Heart right ventricle (tissue), 16 donors: ENCODE measurements around the gene GGPS1. TPM values are rescaled to one million over a fixed set of nuclear protein-coding genes. Genes with fewer than 3 reads are reported as not detected.

Experiments used
- ATAC-seq, 8 donors: fragments of 200-7000 bp; cut with Tn5 transposase; one replicate each; pipeline ENCODE4 v1.9.1; 2020; ENCODE audit warnings: mild to moderate bottlenecking in 8 of 8, moderate library complexity in 8 of 8, moderate number of reproducible peaks in 1 of 8
- DNase-seq, 2 donors: peaks; one replicate each; pipeline ENCODE4 v3.0.0-alpha.2; 2020
- H3K27ac ChIP-seq, 10 donors: fragments of 200-600 bp; sonication (generic) in 2 of 10; one replicate each; pipeline versions ENCODE4 v1.5.0 to v1.8.0; 2020 to 2022; ENCODE audit warnings: mild to moderate bottlenecking in 3 of 10
- H3K27me3 ChIP-seq, 7 donors: fragments of 200-600 bp; one replicate each; pipeline ENCODE4 v1.8.0; 2021 to 2022; ENCODE audit warnings: mild to moderate bottlenecking in 2 of 7
- H3K36me3 ChIP-seq, 9 donors: fragments of 200-600 bp; sonication (generic) in 1 of 9; one replicate each; pipeline versions ENCODE4 v1.5.0 to v1.8.0; 2020 to 2022; ENCODE audit warnings: mild to moderate bottlenecking in 2 of 9
- H3K4me1 ChIP-seq, 9 donors: fragments of 200-600 bp; sonication (generic) in 1 of 9; one replicate each; pipeline versions ENCODE4 v1.5.0 to v1.8.0; 2020 to 2022; ENCODE audit warnings: mild to moderate bottlenecking in 4 of 9
- H3K4me3 ChIP-seq, 10 donors: fragments of 200-600 bp; sonication (generic) in 2 of 10; one replicate each; pipeline versions ENCODE4 v1.5.0 to v1.8.0; 2020 to 2022; ENCODE audit warnings: mild to moderate bottlenecking in 7 of 10, moderate library complexity in 2 of 10
- H3K9me3 ChIP-seq, 11 donors: fragments of 200-600 bp in 10 of 11; sonication (generic) in 2 of 11; one replicate each; pipeline versions ENCODE4 v1.5.0 to v1.8.0; 2013 to 2022; ENCODE audit warnings: mild to moderate bottlenecking in 2 of 11, control low read depth in 1 of 11, moderate library complexity in 1 of 11
- CTCF ChIP-seq, 9 donors: fragments of 200-600 bp; sonication (generic) in 2 of 9; IDR thresholded peaks; one replicate each; pipeline versions ENCODE4 v1.5.0 to v1.8.0; 2021 to 2022; ENCODE audit warnings: antibody characterized with exemption in 9 of 9, mild to moderate bottlenecking in 5 of 9, moderate library complexity in 1 of 9
- WGBS, 2 donors: extraction: QIAGEN DNeasy Blood & Tissue Kit; methylation state at CpG; one replicate each; pipeline ENCODE4 v1.1.7; 2013; ENCODE audit warnings: inconsistent platforms in 1 of 2; 5-methylcytosine and 5-hydroxymethylcytosine counted together
- intact Hi-C, 10 donors: fragments of 100-400 bp; cut with DNase I; formaldehyde crosslinking; loops; one replicate each; pipeline versions ENCODE4 v1.11.1 to v1.14.2; 2022
- polyA plus RNA-seq, 2 donors: library from polyadenylated mRNA; stranded (reverse); fragments of 200-250 nt; gene quantifications; one replicate each; pipeline ENCODE4 v1.2.3, GENCODE V29; 2013
- total RNA-seq, 10 donors: library from RNA; stranded (reverse); fragmentation: NEBNext Ultra II Directional in 3 of 10; extraction: Animal tissue kit (Norgen Biotek cat#: 25700) in 3 of 10; gene quantifications; one replicate each; pipeline versions ENCODE4 v1.2.1 to v1.2.4, GENCODE V29; 2021 to 2023
- donor health status: Arrhythmogenic right ventricular cardiomyopathy.
- donor health status: ischemic (EF 13 %, LVEDD 7.1; RV severe dilation, severe dysfunction).
- donor health status: healthy with polysubstance abuse.
- donor health status: DM: no; HTN: yes; CAD: no.
- donor health status: DM: no; HTN: no; CAD: no.
- donor health status: ischemic (EF 25% LVEDD 6.9; RV normal size, moderate dysfunction).
- donor health status: ischemic (EF 25% LVEDD 5.7; RV mildly dilated, moderate dysfunction).
- donor health status: healthy.
- donor health status: DM: yes; HTN: yes; CAD: no.
- donor health status: Ischemic cardiomyopathy.
- donor health status: ischemic (EF 35%, LVEDD 5.7; RV mildly dilated, moderate dysfunction).
- donor health status: nonischemic (EF 11% LVEDD 7.7; RV severe dilation, severe dysfunction).
- donor health status: DM: yes; HTN: yes; CAD: no.
- donor health status: PGD.
- donor health status: ischemic (EF 29% LVEDD 5.4; RV normal size, mild dysfunction).
- donor health status: nonischemic (EF 23%, LVEDD 6.1; RV moderate dilation, normal function).

The GGPS1 gene
- total and polyA plus RNA-seq, 12 donors = 21.0 to 40.0 (median 33.9) TPM

- intact Hi-C loops = loop anchor here in 8 of 10 donors (5.0 to 10.0 kb wide), 6 partner anchors 40 to 90 kb away; partner anchors contain the start of gene TBCE (in 2 of the 8)
- ATAC-seq = peak in 3 of 8 donors; percentile 3 to 31 (median 4)
- 0 to 1% methylated on average over 77 to 78 of the region's 78 CpGs for WGBS, 2 donors
These were observed 1.4 kb upstream of the GGPS1 start for GRCh38 chr1:235326719-235327558.

GRCh38 chr1:235327559-235328270 lies 655 bp upstream of the GGPS1 start, which contains the start of gene ARID4B:
ARID4B (minus strand) TSS chr1:235328179; CDS start chr1:235326919, 1,260 bp downstream.
- TF ChIP-seq CTCF (IDR thresholded peaks at IDR 0.05) = no peak
- peak within 1 kb of the TSS; percentile 81 to 97 (median 94) for H3K4me3 ChIP-seq
- peak within 1 kb of the TSS; percentile 90 to 99 (median 96) for H3K27ac ChIP-seq
- peaks cover 0 to 8% (median 0%) of the 10 kb centered on the region in 9 donors for H3K36me3 ChIP-seq
- ATAC-seq = peak; percentile 1 to 38 (median 11)
- no peaks in the 10 kb centered on the region for H3K27me3 ChIP-seq
- peaks cover 0 to 76% (median 68%) of the 10 kb centered on the region in 9 donors for H3K4me1 ChIP-seq
- H3K9me3 ChIP-seq = no peaks in the 10 kb centered on the region
- intact Hi-C loops = loop anchor here in 8 of 10 donors (1.0 to 10.0 kb wide), 13 partner anchors 39 to 199 kb away; partner anchors contain the start of genes TBCE (in 5 of the 8), B3GALNT2 (in 2 of the 8) and TOMM20 (in 1 of the 8)
- 0 to 1% methylated on average over 47 to 57 of the region's 58 CpGs for WGBS, 2 donors
- peak in 1 of 2 donors; percentile 77 for DNase-seq

More at GRCh38 chr1:235326719-235327558, 1.4 kb upstream of the GGPS1 start:
- Histone ChIP-seq H3K4me3 (peak overlapping the region; percentile 81 to 97 (median 94)), H3K4me1 (peaks cover 0 to 76% (median 63%) of the 10 kb centered on the region in 9 donors), H3K36me3 (peaks cover 0 to 12% (median 0%) of the 10 kb centered on the region in 9 donors), H3K27ac (peak overlapping the region; percentile 90 to 99 (median 96)), H3K9me3 (no peaks in the 10 kb centered on the region), H3K27me3 (no peaks in the 10 kb centered on the region)
- no peak for TF ChIP-seq CTCF (IDR thresholded peaks at IDR 0.05)
- peak; percentile 33 to 38 for DNase-seq

DNA sequence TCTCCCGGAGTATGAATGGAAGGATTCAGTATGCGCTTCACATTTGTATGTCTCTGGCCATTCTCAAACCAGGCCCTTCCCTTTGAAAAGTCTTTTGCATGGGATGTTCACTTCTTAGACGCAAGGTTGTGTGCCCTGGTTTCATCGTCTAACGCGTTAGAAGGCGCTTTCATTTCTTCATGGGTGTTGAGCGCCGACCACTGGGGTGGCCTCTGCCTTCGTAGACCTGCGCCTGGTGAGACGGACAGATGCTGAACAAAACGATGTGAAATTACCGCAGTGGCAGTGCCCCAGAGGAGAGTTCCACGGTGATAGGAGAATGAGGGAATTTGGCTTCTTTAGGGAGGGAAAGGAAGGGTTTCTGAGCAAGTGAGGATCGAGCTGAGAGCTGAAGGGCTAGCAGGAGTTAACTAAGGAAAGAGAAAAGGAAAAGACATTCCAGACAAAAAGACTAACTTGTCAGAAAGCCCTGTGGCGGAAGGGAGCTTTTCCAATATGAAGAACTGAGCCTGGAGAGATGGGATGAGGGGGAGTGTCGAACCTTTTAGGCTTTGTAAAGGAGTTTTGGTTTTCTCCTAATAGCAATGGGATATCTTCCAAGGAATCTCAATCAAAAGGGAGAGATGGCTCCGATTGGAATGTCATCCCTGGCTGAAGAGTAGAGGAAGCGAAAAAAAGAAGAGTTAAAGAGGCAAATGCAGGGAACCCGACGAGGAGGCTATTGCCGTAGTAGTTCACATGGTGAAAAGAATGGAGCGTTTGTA lies 951 bp downstream of the GGPS1 start:
- H3K27ac ChIP-seq = peak overlapping the region; percentile 84 to 95 (median 91)
- H3K27me3 ChIP-seq = no peaks in the 10 kb centered on the region
- H3K9me3 ChIP-seq = no peaks in the 10 kb centered on the region
- peaks cover 0 to 5% (median 0%) of the 10 kb centered on the region in 9 donors for H3K36me3 ChIP-seq
- 2 to 3% methylated on average over 24 of the region's 24 CpGs for WGBS, 2 donors
- peaks cover 0 to 67% (median 58%) of the 10 kb centered on the region in 9 donors for H3K4me1 ChIP-seq
- intact Hi-C loops = loop anchor here in 8 of 10 donors (2.0 to 10.0 kb wide), 11 partner anchors 37 to 201 kb away; partner anchors contain the start of genes TBCE (in 4 of the 8), B3GALNT2 (in 1 of the 8) and TOMM20 (in 1 of the 8)
- DNase-seq = no peak
- peak overlapping the region; percentile 41 to 97 (median 84) for H3K4me3 ChIP-seq
- ATAC-seq = no peak
- peak in 2 of 9 donors; percentile 11 to 17 for TF ChIP-seq CTCF (IDR thresholded peaks at IDR 0.05)
